Kasumi-1 (cell line): Measurements from ENCODE around the gene MED12L.

Experiments used
- DNase-seq, 2 experiments: peaks; one replicate each; lab custom pipeline; 2025; lab: John Stamatoyannopoulos, UW

Gene MED12L

GRCh38 chr3:151182349-151183079, 97.0 kb downstream of the MED12L start:
- no peak for DNase-seq

DNA sequence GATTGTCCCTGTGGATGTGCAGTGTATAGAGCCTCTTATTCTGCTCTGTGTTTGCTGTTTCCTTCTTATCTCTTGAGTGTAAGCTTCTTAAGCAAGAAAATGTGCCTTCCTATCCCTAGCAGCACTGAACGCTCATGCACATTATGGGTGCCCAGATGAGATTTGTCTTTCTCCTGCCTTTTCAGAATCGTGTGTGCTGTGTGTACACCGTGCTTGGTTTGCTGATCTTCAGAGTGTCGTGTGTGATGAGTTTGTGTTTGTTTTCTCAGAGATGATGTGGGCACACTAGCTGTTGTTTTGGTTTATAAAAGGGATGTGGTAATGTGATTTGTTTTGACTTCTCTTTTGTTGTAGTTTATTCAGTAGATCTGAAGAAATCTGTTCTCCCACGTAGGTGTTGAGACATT, 97.8 kb downstream of the MED12L start:
- no peak for DNase-seq

DNA sequence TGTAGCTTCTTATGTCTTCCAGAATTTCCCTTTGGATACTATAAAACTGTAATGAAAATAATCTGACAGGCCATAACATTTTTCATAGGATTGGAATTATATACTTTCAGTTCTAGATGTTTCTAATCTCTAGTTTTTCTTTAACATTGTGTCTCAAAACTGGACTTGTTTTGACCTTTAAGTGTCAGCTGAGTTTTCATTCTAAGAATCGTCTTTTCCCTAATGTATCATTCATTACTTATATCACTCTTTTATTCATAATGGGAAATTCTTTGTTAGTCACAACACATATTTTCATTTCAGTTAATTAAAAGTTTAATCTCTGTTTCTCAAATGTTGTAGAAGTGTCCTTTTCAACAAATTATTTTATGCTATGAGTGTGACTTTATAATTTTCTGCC, 105.6 kb downstream of the MED12L start:
- no peak for DNase-seq

GRCh38 chr3:151192545-151192944, 107.1 kb downstream of the MED12L start:
- DNase-seq, result no peak

- no peak for DNase-seq
Observed at GRCh38 chr3:151195826-151196225, 110.4 kb downstream of the MED12L start.

- no peak for DNase-seq
Observed at GRCh38 chr3:151196434-151196833, 111.0 kb downstream of the MED12L start.

- no peak for DNase-seq
Observed at GRCh38 chr3:151197228-151197627, 111.8 kb downstream of the MED12L start.

DNA sequence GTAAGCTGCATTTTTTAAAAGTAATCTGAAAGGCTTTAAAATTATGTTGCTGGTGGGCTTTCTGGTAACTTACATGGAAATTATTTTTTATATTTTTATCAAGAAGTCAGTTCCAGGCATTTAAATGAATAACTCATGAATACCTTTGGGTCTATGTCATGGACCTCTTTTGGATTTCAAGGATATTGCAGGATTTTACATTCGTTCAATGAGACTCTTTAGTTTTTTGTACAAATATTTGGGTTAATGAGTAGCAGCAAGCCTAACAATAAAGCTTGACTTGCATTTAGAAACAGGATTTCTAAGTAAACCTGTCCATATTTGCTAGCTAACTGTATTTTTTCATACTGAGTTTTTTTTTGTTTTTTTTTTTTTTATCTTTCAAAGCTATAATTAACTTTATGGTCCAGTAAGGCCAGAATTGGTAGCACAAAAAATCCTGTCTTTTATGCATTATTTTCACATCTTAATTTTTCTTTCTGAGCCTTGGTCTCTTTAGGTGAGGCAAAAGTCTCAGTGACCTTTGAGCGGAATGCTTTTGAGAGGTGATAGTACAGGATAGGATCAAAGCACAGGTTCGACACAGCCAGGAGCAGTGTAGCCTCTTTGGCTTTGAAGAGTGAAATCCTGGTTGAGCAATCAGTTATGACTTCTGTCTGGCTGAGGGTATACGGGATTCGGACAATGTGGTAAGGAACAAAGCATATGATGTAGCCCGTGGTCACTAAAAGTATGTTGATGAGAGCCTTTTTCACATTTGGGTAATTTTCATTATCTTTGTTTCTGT, 112.7 kb downstream of the MED12L start:
- DNase-seq, result no peak

DNA sequence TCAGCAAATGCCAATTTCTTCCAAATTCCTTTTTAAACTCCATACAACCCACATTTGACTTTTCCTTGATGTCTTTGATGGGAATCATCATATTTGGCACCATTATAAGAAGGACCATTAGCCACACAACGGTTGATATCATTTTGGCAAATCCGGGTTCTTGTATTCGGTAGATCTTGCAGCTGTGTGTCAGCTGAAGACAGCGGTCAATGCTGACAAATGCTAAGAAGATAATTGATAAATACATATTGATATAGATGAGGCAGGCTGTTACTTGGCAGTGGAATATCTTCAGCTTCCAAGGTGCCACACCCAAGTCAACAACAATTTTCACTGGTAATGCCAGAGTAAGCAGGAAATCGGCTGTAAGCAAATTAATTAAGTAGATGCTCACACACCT, 113.4 kb downstream of the MED12L start:
- no peak for DNase-seq

GRCh38 chr3:151199554-151200438, 114.3 kb downstream of the MED12L start:
- DNase-seq, result no peak

DNA sequence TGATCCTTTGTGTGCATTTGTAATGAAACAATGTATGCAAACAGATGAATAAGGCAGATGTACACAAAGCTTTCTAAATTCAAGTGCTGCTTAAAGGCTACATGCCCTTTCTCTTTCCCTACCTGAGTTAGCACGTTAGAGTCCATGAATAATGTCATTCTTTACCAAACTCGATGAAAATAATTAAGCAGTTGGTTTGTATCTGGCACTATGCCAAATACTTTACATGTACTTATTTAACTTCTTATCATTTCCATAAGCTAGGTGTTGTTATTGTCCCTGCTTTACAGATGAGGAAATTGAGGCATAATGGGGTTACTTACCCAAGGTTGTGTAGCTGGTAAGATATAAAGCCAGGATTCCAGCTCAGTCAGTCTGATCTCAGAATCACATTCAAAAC, 115.1 kb downstream of the MED12L start:
- no peak for DNase-seq

DNA sequence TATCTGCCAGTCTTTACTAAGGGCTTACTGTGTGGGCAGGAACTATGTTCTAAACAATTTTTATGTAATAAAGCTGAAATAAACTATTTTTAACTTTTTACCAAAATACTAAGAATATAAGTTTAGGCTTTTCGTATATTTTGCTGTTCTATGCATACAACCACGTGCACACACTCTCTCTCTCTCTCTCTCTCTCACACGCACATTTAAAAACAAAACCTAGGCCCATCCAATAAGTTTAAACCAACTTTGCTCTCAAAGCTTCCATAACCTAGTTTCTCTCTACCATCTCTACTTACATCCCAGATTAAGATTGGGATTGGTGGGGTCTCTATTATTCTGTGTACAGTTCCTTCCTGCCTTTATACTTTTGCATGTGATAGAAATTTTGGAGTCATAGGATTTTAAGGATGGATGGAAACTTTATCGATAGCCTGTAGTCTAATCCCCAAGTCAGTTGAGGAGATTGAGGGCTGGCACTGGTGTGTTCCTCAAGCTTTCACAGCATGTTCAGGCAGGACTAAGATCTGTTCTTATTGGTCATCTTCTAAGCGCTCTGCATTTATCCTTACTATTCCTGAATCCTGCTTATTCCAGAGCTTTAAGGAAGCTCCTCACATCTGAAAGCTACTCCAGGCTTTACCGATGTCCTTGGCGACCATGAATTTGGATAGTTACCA, 115.7 kb downstream of the MED12L start:
- DNase-seq, result no peak

DNA sequence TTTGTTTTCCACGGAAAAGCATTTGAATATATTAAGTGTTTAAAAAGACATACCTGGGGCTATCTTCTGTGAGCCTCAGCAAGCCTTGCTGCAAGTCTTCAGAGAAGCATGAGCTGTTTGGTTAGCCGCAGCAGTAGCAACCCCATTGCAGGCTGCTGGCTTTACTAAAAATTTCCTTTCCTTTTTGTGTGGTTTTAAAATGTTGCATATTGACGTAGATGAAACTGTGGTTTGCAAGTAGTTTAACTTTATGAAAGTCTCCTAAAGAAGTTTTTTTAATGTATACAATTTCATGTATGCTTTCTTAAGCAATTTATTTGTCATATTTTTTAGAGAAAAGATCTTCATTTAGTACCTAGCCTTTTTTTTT, 117.6 kb downstream of the MED12L start, which contains the start of gene GPR171:
TSS of gene GPR171 (minus strand) at position 166 of the 370 bp plus-strand sequence. CDS start 3,830 bp downstream, outside the sequence.
- DNase-seq, result peak in 1 of 2 experiments; percentile 8

DNA sequence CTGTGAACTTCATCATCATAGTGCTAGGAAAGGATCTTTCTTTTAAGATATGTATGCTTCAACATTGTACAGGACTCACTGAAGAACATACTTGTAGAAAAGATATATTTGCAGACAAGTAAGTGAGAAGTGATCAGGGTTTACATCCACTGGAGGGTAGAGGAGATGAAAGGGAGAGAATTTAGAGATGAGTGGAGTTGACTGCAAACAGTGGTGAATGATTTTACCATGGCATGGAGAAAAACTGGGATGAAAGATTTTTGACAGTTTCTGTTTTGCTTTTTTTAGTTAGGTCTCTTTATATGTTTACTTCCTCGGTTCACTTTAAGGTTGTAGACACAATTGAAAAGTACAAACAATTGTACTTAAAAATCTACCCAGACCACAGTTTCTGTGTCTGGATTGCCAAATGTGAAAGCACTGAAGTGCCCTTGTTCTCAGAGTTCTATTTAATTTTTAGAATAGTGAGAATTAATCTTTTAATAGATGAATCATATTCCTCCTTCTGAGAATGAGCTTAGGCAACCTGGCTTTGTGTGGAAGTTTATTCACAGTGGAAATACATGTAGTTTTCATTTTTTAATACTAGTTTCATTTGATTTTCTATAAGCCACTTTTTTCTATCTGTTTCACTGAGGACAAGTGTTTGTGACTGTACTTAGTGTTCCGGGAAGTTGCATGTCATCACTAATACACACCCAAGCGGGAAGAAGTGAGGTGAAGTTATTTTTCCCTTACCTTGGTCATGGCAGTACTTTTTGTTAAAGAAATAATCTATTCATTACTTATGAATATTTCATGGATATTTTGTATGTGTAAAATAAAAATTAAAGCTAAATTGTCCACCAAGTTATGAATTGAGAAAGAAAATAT, 119.3 kb downstream of the MED12L start:
- DNase-seq, result no peak

- no peak for DNase-seq
Observed at GRCh38 chr3:151205482-151205881, 120.0 kb downstream of the MED12L start.

GRCh38 chr3:151206201-151206600, 120.7 kb downstream of the MED12L start:
- no peak for DNase-seq

DNA sequence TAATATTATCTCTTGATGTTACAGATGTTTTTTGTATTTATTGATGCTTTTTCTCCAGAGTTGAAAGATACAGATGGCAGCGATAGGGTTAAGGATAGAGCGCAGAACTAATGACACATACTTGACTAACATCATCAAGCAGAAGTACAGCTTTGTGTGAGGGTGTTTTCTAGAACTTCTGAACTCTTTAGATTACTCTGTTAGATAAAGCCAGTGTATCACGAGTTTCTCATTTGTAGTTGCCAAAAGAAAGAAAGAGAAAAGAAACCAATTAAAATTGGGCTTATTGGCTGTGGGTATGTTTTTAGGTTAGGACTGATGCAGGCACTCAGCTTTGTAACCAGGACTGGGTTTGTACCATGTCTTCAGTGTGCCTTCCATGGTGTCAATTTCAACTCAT, 124.2 kb downstream of the MED12L start:
- DNase-seq, result no peak

GRCh38 chr3:151210676-151211381, 125.4 kb downstream of the MED12L start:
- DNase-seq, result peak; percentile 32 to 39

- no peak for DNase-seq
Observed at GRCh38 chr3:151213151-151213550, 127.7 kb downstream of the MED12L start.

GRCh38 chr3:151213881-151214280, 128.4 kb downstream of the MED12L start:
- DNase-seq, result no peak
